SK-N-SH treated with all-trans-retinoic acid at 6 μM for 48 hours (cell line): ENCODE data around the gene ADARB2.

Experiments
- ARNTL ChIP-seq: fragments of 450-650 bp; formaldehyde crosslinking; IDR thresholded peaks from 2 replicates; pipeline ENCODE4 v1.5.0; 2020; ENCODE audit warnings: low read depth, mild to moderate bottlenecking, moderate library complexity, borderline replicate concordance
- CSDC2 ChIP-seq: fragments of 250-450 bp; sonication (Bioruptor Pico); IDR thresholded peaks from 2 replicates; pipeline ENCODE4 v1.5.0; 2020; ENCODE audit warnings: mild to moderate bottlenecking, moderate library complexity
- ESRRG ChIP-seq: fragments of 250-450 bp; sonication (Bioruptor Pico); IDR thresholded peaks from 2 replicates; pipeline ENCODE4 v1.6.1; 2021; ENCODE audit warnings: mild to moderate bottlenecking
- ISL1 ChIP-seq: fragments of 250-450 bp; sonication (Bioruptor Pico); IDR thresholded peaks from 2 replicates; pipeline ENCODE4 v2.1.2; 2022; ENCODE audit warnings: mild to moderate bottlenecking, moderate library complexity
- OSR1 ChIP-seq: fragments of 250-450 bp; sonication (Bioruptor Pico); IDR thresholded peaks from 2 replicates; pipeline ENCODE4 v1.8.0; 2022; ENCODE audit warnings: moderate library complexity, mild to moderate bottlenecking, inconsistent platforms
- SNAI2 ChIP-seq: fragments of 250-450 bp; sonication (Bioruptor Pico); IDR thresholded peaks from 2 replicates; pipeline ENCODE4 v1.5.0; 2020; ENCODE audit warnings: mild to moderate bottlenecking, moderate library complexity
- TCF4 ChIP-seq: fragments of 250-450 bp; sonication (Bioruptor Pico); IDR thresholded peaks from 2 replicates; pipeline ENCODE4 v1.8.0; 2021; ENCODE audit warnings: mild to moderate bottlenecking, moderate library complexity, borderline replicate concordance
- ZC3H10 ChIP-seq: fragments of 250-450 bp; sonication (Bioruptor Pico); IDR thresholded peaks from 2 replicates; pipeline ENCODE4 v1.5.1; 2021; ENCODE audit warnings: mild to moderate bottlenecking, moderate library complexity
- ZFP30 ChIP-seq: fragments of 450-650 bp; formaldehyde crosslinking; IDR thresholded peaks from 2 replicates; pipeline ENCODE4 v1.5.0; 2022; ENCODE audit warnings: mild to moderate bottlenecking, moderate library complexity
- ZNF70 ChIP-seq: fragments of 450-650 bp; formaldehyde crosslinking; IDR thresholded peaks from 2 replicates; pipeline ENCODE4 v1.5.0; 2020; ENCODE audit warnings: mild to moderate bottlenecking, moderate library complexity
- TF ChIP-seq, protein P1 (sequence below): fragments of 250-450 bp; sonication (Bioruptor Pico); IDR thresholded peaks from 2 replicates; pipeline ENCODE4 v1.8.0; 2020; ENCODE audit warnings: mild to moderate bottlenecking, moderate library complexity, borderline replicate concordance
- TF ChIP-seq, protein P2 (sequence below): fragments of 250-450 bp; sonication (Bioruptor Pico); IDR thresholded peaks from 2 replicates; pipeline ENCODE4 v1.5.0; 2020; ENCODE audit warnings: mild to moderate bottlenecking, moderate library complexity
- TF ChIP-seq, protein P3 (sequence below): fragments of 250-450 bp; sonication (Bioruptor Pico); IDR thresholded peaks from 2 replicates; pipeline ENCODE4 v1.5.1; 2020; ENCODE audit warnings: low read depth, mild to moderate bottlenecking, moderate library complexity

DNA sequence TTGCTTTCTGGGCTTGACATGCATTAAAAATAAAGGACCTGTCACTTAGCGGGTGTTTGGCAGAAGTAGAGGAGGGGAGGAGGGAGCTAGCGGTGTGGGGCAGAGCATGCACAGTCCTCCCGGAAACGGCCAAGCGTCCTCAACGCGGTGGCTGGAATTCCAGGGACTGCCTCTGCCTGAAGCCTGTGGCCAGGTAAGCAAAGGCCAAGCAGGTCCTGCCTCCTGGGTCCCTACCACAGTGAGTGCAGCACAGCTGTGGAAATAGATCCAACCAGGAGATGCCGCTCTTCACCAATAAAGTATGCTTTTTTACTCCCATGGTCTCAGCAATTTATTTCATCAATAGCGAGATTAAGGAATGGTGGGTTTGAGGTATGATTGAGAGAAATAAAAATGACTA is 357.7 kb downstream of the ADARB2 start:
- TF ChIP-seq ZNF70 (CRISPR knock-in tag), result no peak
- no peak for TF ChIP-seq SNAI2 (CRISPR knock-in tag)
- TF ChIP-seq, protein P1, sequence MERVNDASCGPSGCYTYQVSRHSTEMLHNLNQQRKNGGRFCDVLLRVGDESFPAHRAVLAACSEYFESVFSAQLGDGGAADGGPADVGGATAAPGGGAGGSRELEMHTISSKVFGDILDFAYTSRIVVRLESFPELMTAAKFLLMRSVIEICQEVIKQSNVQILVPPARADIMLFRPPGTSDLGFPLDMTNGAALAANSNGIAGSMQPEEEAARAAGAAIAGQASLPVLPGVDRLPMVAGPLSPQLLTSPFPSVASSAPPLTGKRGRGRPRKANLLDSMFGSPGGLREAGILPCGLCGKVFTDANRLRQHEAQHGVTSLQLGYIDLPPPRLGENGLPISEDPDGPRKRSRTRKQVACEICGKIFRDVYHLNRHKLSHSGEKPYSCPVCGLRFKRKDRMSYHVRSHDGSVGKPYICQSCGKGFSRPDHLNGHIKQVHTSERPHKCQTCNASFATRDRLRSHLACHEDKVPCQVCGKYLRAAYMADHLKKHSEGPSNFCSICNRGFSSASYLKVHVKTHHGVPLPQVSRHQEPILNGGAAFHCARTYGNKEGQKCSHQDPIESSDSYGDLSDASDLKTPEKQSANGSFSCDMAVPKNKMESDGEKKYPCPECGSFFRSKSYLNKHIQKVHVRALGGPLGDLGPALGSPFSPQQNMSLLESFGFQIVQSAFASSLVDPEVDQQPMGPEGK (CRISPR knock-in tag), result no peak
- no peak for TF ChIP-seq ZFP30 (CRISPR knock-in tag)
- TF ChIP-seq, protein P2, sequence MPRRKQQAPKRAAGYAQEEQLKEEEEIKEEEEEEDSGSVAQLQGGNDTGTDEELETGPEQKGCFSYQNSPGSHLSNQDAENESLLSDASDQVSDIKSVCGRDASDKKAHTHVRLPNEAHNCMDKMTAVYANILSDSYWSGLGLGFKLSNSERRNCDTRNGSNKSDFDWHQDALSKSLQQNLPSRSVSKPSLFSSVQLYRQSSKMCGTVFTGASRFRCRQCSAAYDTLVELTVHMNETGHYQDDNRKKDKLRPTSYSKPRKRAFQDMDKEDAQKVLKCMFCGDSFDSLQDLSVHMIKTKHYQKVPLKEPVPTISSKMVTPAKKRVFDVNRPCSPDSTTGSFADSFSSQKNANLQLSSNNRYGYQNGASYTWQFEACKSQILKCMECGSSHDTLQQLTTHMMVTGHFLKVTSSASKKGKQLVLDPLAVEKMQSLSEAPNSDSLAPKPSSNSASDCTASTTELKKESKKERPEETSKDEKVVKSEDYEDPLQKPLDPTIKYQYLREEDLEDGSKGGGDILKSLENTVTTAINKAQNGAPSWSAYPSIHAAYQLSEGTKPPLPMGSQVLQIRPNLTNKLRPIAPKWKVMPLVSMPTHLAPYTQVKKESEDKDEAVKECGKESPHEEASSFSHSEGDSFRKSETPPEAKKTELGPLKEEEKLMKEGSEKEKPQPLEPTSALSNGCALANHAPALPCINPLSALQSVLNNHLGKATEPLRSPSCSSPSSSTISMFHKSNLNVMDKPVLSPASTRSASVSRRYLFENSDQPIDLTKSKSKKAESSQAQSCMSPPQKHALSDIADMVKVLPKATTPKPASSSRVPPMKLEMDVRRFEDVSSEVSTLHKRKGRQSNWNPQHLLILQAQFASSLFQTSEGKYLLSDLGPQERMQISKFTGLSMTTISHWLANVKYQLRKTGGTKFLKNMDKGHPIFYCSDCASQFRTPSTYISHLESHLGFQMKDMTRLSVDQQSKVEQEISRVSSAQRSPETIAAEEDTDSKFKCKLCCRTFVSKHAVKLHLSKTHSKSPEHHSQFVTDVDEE, result no peak
- TF ChIP-seq ZC3H10 (CRISPR knock-in tag), result no peak
- TF ChIP-seq TCF4 (CRISPR knock-in tag), result no peak
- TF ChIP-seq ARNTL (CRISPR knock-in tag), result no peak
- TF ChIP-seq, protein P3, sequence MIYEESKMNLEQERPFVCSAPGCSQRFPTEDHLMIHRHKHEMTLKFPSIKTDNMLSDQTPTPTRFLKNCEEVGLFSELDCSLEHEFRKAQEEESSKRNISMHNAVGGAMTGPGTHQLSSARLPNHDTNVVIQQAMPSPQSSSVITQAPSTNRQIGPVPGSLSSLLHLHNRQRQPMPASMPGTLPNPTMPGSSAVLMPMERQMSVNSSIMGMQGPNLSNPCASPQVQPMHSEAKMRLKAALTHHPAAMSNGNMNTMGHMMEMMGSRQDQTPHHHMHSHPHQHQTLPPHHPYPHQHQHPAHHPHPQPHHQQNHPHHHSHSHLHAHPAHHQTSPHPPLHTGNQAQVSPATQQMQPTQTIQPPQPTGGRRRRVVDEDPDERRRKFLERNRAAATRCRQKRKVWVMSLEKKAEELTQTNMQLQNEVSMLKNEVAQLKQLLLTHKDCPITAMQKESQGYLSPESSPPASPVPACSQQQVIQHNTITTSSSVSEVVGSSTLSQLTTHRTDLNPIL (CRISPR knock-in tag), result no peak
- TF ChIP-seq ESRRG (CRISPR knock-in tag), result no peak
- TF ChIP-seq ISL1, result no peak
- TF ChIP-seq OSR1 (CRISPR knock-in tag), result no peak
- TF ChIP-seq CSDC2, result no peak
